Left ventricle myocardium inferior (tissue), 1 donor: ENCODE measurements around the gene OGFR. TPM values are rescaled to one million over a fixed set of nuclear protein-coding genes. Genes with fewer than 3 reads are reported as not detected.

ENCODE experiments used
- DNase-seq: peaks from one replicate; pipeline ENCODE4 v3.0.0-alpha.2; 2020
- H3K27ac ChIP-seq: fragments of 200-600 bp; replicated peaks from 2 replicates; pipeline ENCODE4 v1.8.0; 2021
- H3K27me3 ChIP-seq: fragments of 200-600 bp; 2 replicates; pipeline ENCODE4 v1.8.0; 2021; ENCODE audit warnings: low read depth
- H3K36me3 ChIP-seq: fragments of 200-600 bp; 2 replicates; pipeline ENCODE4 v1.8.0; 2021
- H3K4me1 ChIP-seq: fragments of 200-600 bp; 2 replicates; pipeline ENCODE4 v1.8.0; 2021
- H3K4me3 ChIP-seq: fragments of 200-600 bp; 2 replicates; pipeline ENCODE4 v1.8.0; 2021; ENCODE audit warnings: mild to moderate bottlenecking, moderate library complexity
- H3K9me3 ChIP-seq: fragments of 200-600 bp; replicated peaks from 2 replicates; pipeline ENCODE4 v1.8.0; 2021
- intact Hi-C: fragments of 100-400 bp; cut with micrococcal nuclease; formaldehyde crosslinking; loops from one replicate; pipeline ENCODE4 v1.11.0; 2022
- total RNA-seq: library from RNA; stranded (reverse); fragmentation: NEBNext Ultra II Directional; extraction: Animal tissue kit (Norgen Biotek cat#: 25700); gene quantifications from one replicate; pipeline ENCODE4 v1.2.1, GENCODE V29; 2021
- TF ChIP-seq, protein P1 (sequence below): fragments of 200-600 bp; IDR thresholded peaks from 2 replicates; pipeline ENCODE4 v1.8.0; 2021; ENCODE audit warnings: antibody characterized with exemption, mild to moderate bottlenecking, borderline replicate concordance
- donor health status: DM: no; HTN: yes; CAD: no; lungs with severe emphysema.

The OGFR gene
- total RNA-seq, 1 donor from 2014 or later: 19.2 TPM

DNA sequence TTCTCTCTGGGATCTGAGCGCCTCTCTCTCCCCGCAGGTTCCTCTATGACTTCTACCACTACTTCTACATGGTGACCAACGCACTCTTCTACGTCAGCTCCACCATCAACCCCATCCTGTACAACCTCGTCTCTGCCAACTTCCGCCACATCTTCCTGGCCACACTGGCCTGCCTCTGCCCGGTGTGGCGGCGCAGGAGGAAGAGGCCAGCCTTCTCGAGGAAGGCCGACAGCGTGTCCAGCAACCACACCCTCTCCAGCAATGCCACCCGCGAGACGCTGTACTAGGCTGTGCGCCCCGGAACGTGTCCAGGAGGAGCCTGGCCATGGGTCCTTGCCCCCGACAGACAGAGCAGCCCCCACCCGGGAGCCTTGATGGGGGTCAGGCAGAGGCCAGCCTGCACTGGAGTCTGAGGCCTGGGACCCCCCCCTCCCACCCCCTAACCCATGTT, 44.6 kb upstream of the OGFR start:
- no peaks in the 10 kb centered on the region for H3K4me1 ChIP-seq
- DNase-seq: no peak
- H3K4me3 ChIP-seq: no peak overlapping the region
- no peak overlapping the region for H3K27ac ChIP-seq
- H3K9me3 ChIP-seq: peaks cover 9% of the 10 kb centered on the region
- no peaks in the 10 kb centered on the region for H3K36me3 ChIP-seq
- H3K27me3 ChIP-seq: peaks cover 80% of the 10 kb centered on the region
- intact Hi-C loops: loop anchor here (10.0 kb wide), 1 partner anchor 65 kb away; no protein-coding TSS in a partner anchor
- TF ChIP-seq, protein P1, sequence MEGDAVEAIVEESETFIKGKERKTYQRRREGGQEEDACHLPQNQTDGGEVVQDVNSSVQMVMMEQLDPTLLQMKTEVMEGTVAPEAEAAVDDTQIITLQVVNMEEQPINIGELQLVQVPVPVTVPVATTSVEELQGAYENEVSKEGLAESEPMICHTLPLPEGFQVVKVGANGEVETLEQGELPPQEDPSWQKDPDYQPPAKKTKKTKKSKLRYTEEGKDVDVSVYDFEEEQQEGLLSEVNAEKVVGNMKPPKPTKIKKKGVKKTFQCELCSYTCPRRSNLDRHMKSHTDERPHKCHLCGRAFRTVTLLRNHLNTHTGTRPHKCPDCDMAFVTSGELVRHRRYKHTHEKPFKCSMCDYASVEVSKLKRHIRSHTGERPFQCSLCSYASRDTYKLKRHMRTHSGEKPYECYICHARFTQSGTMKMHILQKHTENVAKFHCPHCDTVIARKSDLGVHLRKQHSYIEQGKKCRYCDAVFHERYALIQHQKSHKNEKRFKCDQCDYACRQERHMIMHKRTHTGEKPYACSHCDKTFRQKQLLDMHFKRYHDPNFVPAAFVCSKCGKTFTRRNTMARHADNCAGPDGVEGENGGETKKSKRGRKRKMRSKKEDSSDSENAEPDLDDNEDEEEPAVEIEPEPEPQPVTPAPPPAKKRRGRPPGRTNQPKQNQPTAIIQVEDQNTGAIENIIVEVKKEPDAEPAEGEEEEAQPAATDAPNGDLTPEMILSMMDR: no peak

DNA sequence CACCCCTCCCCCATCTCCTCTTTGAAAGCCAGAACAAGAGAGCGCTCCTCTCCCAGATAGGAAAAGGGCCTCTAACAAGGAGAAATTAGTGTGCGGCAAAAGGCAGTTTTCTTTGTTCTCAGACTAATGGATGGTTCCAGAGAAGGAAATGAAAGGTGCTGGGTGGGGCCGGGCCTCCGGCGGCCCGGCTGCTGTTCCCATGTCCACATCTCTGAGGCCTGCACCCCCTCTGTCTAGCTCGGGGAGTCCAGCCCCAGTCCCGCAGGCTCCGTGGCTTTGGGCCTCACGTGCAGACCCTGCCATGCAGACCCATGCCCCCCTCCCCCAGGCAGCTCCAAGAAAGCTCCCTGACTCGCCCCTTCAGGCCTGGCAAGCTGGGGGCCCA, 44.2 kb upstream of the OGFR start:
- TF ChIP-seq, protein P1: no peak

DNA sequence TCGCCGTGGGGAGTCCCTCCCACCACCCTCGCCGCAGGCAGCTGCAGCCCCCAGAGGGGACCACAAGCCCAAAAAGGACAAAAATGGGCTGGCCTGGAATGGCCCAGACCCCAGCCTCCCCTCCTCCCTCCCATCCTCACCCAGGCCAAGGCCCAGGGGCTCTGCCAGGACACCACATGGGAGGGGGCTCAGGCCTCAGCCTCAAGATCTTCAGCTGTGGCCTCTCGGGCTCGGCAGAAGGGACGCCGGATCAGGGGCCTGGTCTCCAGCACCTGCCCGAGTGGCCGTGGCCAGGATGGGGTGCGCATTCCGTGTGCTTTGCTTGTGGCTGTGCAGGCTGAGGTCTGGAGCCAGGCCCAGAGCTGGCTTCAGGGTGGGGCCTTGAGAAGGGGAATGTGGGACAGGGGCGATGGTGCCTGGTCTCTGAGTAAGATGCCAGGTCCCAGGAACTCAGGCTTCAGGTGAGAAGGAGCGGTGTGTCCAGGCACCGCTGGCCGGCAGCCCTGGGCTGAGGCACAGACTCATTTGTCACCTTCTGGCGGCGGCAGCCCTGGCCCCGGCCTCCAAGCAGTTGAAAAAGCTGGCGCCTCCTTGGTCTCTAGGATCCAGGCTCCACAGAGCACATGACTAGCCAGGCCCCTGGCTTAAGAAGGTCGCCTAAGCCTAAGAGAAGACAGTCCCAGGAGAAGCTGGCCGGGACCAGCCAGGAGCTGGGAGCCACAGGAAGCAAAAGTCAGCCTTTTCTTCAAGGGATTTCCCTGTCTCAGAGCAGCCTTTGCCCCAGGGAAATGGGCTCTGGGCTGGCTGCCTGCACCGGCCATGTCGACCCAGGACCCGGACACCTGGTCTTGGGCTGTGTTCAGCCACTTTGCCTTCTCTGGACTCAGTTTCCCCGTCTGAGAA, 43.5 kb upstream of the OGFR start:
- intact Hi-C loops: loop anchor here (10.0 kb wide), 1 partner anchor 66 kb away; no protein-coding TSS in a partner anchor
- TF ChIP-seq, protein P1: no peak

More for the DNA sequence above, 44.2 kb upstream of the OGFR start:
- intact Hi-C loops: loop anchor here (10.0 kb wide), 1 partner anchor 66 kb away; no protein-coding TSS in a partner anchor
- Histone ChIP-seq H3K27ac (no peak overlapping the region), H3K4me1 (no peaks in the 10 kb centered on the region), H3K4me3 (no peak overlapping the region), H3K27me3 (peaks cover 84% of the 10 kb centered on the region), H3K36me3 (no peaks in the 10 kb centered on the region), H3K9me3 (peaks cover 9% of the 10 kb centered on the region)
- no peak for DNase-seq

DNA sequence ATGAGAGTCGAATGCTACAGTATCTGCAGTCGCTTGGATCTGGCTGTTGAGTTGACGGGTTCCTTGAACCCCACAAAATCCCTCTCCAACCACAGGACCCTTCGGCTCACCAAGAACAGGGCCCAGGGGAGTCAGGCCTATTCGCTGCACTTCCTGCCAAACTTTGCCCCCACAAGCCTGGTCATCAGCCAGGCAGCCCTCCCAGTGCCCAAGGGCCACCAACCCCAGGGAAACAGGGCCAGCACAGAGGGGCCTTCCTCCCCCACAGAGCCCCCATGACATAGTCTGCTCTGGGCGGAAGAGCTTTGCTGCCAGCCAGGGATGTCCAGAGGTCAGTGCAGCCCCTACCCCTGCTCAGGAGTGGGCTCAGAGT, 42.9 kb upstream of the OGFR start:
- Histone ChIP-seq H3K27me3 (peaks cover 87% of the 10 kb centered on the region), H3K4me1 (no peaks in the 10 kb centered on the region), H3K27ac (no peak overlapping the region), H3K9me3 (peaks cover 9% of the 10 kb centered on the region), H3K4me3 (no peak overlapping the region), H3K36me3 (no peaks in the 10 kb centered on the region)
- no peak for DNase-seq
- TF ChIP-seq, protein P1: no peak
- intact Hi-C loops: loop anchor here (10.0 kb wide), 1 partner anchor 67 kb away; no protein-coding TSS in a partner anchor

More for the DNA sequence above, 43.5 kb upstream of the OGFR start:
- H3K36me3 ChIP-seq: no peaks in the 10 kb centered on the region
- H3K27ac ChIP-seq: no peak overlapping the region
- no peak for DNase-seq
- H3K9me3 ChIP-seq: peaks cover 9% of the 10 kb centered on the region
- H3K27me3 ChIP-seq: peaks cover 87% of the 10 kb centered on the region
- H3K4me1 ChIP-seq: no peaks in the 10 kb centered on the region
- no peak overlapping the region for H3K4me3 ChIP-seq

DNA sequence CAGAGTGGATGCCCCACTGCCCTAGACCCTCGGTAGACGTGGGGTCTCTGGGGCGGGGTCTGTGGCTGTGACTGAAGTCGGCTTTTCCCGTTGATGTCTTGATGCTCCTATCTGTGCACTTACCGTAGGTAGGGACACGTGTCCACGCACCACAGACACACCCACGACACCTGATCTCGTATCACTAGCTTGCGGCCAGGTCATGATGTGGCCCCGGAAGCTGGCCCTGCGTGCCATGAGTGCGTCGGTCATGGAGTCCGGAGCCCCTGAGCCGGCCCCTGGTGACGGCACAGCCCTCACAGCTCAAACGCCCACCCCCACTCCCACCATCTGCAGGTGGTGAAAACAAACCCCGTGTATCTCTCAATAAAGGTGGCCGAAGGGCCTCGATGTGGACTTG, 42.3 kb upstream of the OGFR start:
- DNase-seq: no peak
- intact Hi-C loops: loop anchor here (10.0 kb wide), 1 partner anchor 68 kb away; no protein-coding TSS in a partner anchor
- no peaks in the 10 kb centered on the region for H3K4me1 ChIP-seq
- H3K27ac ChIP-seq: no peak overlapping the region
- no peaks in the 10 kb centered on the region for H3K36me3 ChIP-seq
- TF ChIP-seq, protein P1: no peak
- H3K4me3 ChIP-seq: no peak overlapping the region
- peaks cover 88% of the 10 kb centered on the region for H3K27me3 ChIP-seq
- peaks cover 3% of the 10 kb centered on the region for H3K9me3 ChIP-seq
